ENCODE measurements around the gene VAX1.
"Not testable (repeated sequence)": the region's sequence is repeated elsewhere in the genome, so short reads cannot be mapped to it uniquely, and the experiment has no call there.

The VAX1 gene

DNA sequence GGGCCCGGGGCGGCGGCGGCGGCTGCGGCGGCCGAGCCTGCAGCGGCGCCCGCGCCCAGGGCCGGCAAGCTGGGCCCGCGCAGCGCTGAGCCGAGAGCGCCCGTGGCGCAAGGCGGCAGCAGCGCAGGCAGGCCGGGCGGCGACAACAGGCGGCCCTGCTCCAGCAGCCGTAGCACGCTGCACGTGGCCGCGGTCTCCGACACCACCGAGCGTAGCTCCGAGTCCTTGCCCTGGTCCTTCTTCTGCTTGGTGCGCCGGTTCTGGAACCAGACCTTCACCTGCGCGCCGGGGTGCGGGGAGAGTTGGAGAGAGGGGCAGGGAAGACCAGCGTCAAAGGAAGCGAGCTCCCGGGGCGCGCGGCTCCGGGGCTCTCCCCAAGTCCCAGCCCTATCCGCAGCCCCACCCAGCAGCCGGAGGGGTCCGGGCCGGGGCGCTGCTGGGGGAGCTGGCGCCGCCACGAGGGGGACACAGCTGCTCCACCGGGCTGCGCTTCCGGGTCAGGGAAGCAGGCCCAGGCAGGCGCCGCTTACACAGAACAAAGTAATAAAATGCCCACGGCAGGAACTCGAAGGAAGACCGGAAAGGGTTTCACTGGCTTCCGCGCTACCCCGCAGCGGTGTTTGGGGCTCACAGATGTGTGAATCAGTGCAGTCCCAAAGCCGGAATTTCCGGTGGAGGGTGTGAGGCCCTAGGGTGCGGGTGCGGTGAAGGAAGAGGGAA is 3.6 kb downstream of the VAX1 start:
- DNase-seq = peak; percentile 36

DNA sequence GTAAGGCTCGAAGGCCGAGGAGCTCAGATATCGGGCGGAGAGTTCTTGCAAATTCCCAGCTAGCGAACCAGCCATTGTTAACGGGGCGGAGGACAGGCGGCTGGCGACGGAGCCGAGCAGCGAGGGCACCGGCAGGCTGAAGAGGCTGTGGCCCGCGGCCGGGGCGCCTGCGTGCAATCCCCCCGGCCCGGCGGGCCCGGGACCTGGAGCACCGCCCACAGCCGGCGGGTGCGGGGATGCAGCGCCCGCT is 4.1 kb downstream of the VAX1 start:
- DNase-seq = peak; percentile 28

DNA sequence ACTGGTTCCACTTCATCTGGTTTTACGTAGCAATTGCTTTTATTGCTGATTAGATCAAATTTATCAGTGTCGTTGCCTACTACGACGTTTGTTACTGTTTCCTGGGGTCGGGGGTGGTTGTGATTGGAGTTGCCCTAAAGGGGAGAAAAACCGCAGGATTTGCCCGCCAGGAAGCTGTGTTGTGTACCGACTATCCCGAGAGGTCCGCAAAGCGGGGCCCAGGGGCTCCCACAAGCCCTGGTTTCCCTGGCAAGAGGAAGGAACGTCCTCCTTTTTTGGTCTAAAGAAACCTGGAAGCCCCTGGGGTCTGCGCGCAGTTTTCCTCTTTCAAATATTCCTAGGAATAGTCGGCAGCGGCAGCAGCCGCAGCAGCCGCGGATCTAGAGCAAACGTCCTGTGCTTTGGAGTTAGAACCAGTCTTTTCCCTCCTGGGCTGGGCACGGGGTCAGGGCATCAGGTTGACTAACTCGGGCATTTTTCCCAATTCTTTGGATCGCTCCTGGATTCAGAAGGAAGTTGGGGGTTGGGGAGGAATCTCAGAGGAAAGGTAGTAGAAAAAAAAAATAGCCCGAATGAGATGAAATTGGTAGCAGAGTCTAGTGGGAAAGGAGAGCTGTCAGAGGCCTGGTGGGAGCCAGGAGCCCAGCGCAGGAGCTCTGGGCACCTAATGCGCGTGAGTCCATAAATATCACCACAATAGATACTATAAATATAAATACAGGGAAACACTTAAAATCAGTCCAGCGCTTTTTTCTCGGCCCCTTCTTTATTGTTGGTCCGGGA is 4.6 kb downstream of the VAX1 start:
- peak; percentile 14 for DNase-seq

DNA sequence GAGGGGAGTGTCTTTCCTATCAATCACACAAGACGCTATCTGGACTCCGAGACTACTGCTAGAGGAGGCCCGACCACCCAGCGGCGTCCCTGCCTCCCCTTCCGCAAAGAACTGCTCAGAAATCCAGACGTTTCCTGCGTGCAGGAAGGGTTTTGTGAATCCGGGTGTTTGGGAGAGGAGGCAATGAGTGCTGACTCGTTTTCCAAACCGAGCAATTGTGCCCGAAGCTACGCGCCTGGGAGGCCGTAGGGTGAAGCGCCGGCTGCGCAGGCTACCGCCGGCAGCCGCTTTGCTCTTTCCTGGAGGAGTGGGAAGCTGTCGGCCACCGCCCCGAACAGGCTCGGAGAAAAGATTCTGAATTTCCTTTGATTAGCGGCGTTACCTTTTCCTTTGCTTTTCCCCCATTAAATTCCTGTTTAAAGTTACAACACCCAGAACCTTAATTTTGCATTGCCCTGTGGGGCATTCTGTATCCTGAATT is 5.3 kb downstream of the VAX1 start:
- DNase-seq = peak; percentile 34

DNA sequence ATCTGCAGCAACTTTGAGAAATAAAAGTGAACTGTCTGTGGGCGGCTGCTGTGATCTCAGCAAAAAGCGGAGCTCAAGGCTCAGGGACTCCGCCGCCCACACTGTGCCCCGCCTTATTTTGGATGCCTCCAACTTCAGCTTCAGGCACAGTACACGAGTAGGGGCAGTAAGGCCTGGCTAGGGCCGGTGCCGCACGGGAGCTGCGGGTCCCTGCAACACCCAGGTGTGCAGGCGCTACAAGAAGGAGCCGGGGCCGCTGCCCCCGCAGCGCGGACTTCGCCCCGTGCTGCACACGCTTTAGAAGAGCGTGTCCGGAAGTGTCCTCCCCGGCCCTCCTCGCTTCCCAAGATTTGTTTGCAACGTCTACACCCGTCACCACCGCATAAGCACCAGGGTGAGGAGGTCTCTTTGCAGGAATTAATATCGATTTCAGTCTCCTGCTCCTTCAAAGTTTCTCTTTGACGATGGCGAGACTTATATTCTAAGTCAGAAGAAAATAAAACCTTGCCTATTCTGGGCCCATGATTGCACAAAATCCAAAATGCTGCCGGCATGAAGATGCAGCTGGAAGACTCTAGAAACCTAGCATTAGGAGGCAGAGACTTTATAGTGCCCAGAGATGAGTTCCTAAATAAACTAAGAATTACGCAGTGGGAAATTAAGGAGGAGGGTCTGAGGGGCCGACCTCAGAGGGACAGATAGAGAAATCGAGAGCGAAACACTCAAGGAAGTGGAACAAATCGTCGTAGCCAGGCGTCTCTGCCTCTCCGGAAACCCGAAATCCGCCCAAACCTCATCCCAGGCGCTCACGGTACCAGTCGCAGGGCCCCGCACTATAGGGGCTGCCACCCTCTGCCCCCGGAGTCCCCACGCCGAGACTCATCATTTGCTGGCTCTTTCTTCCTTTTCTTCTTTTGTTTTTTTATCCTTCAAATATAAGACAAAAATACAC is 6.4 kb downstream of the VAX1 start:
- no peak for DNase-seq

DNA sequence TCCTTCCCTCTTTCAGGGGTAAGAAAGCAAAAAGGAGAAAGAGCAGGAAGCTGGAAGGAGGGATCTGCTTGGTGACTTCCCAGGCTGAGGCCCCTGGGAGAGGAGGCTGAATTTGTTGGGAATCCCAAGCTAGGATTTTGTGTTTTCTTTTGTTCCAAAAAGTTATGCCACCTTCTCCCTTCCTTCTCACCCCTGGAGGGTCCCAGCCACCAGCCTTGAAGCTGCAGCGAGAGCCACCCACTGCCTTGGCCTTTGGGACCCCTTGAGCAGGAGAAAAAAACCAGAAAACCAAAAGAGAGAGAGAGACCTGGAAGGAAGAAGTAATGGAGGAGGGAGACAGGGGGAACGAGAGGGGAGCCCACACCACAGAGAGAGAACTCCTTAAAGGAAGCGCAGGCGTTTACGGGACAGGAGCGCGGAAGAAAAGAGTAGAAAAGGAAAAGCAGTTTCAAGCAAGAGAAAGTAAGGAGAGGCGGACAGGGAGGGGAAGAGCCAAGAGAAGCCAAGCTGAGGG is 7.2 kb downstream of the VAX1 start:
- DNase-seq = no peak

DNA sequence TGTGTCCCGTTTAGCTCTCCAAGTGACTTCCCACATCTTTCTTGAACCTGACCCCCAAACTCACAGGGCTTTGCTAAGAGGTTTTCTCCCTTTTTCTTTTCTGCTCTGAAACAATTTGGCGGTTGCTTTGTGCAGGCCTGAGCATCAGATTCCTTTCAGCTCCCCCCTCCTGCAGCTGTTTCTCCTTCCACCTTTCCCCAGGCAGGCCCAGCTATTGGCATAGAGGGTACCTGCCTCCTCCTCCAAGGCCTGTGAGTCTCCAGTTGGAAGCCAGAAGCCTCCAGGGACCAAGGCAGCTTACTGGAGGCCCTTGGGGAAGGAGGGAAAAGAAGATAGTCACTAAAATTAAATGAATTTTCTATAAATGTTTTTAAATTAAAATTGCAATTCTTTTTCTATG is 7.7 kb downstream of the VAX1 start:
- no peak for DNase-seq

DNA sequence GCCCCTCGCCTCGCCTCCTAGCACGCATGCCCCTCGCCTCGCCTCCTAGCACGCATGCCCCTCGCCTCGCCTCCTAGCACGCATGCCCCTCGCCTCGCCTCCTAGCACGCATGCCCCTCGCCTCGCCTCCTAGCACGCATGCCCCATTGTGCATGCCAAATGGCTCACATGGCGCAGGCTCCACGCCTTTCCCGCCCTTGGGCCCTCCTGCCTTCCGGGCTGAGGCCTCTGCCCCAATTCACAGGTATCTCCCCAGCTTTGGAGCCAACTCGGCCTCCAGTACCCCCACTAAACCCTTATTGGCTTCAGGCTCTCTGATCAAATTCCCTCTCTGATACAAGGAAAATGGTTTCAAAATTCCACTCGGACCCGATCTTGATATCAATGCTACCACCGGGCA is 11.4 kb downstream of the VAX1 start:
- not testable (repeated sequence) for DNase-seq

DNA sequence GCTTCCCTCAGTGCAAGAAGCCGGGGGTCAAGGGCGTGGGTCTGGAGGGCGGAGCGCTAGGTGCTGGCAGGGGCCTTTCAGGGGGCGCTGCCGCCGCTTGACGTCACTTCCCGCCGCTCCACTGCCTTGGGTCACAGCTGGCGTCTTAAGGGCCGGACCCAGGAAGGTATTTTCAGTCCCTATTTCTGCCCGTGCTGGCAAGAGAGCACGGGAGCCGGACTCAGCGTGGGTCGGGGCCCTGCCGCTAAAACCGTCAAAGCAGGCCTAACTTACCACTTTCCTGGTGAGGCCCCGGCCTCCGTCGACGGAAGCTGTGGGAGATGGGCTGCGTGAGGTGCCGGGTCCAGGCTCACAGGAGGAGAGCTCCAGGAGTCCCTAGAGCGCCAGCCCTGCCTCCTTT is 12.0 kb downstream of the VAX1 start:
- DNase-seq = no peak

DNA sequence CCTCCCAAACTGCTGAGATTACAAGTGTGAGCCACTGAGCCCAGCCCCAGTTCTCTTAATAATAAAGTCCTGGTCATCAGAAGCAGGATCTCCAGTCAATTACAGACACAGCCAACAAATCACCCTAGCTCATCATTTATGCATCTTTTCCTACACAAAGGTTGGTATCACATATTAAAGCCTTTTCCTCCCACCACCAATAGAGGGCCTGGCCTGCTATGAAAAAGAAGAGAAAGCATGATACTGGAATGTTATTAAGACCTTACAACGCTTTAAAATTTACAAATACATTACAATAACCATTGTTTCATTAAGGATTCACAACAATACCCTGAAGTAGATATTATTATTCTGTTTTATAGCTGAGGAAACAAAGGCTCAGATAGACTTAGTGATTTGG is 25.9 kb downstream of the VAX1 start:
- peak; percentile 4 for DNase-seq

DNA sequence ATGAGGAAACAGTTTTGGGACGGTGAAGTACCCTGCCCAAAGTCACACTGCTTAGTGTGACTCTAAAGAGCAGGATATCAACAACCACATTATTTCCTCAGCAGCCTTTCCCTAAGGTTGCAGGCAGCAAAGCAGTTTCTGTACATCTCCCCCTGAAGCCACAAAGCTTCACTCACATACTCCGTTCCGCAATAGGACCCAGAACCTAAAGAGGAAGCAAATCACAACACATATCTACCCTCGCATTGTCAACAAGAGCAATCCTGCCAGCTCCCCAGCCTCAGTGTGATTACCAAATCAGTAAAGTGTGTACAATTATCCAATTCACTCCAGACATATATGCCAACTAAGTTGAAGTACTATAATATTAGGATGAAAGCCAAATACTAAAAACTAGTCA is 30.8 kb downstream of the VAX1 start:
- DNase-seq = no peak

DNA sequence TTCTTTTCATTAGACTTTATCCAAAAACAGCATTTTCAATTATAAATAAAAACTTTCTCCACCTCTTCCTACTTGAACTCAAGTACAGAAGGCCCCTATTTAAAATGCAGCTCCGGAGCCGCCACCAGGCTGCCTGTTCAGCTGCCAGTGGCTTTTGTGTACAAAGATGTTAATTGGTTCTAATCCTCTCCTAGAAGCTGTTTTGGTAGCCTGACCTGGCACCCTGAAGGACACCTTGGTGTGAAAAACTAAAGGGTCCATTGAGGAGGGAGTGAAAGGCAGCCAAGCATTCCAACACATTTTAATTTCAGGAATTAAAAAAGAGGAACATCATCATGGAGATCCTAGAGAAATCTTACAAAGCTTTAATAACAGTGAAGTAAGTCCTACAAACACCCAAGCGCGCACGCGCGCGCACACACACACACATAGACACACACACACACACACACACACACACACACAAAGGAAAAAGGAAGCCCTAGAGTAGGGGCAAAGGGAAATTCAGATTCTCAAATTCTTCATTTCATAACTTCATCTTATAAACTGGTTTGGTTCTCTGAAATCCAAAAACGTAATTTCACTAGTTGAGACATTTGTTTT is 41.4 kb downstream of the VAX1 start:
- DNase-seq = peak; percentile 77

DNA sequence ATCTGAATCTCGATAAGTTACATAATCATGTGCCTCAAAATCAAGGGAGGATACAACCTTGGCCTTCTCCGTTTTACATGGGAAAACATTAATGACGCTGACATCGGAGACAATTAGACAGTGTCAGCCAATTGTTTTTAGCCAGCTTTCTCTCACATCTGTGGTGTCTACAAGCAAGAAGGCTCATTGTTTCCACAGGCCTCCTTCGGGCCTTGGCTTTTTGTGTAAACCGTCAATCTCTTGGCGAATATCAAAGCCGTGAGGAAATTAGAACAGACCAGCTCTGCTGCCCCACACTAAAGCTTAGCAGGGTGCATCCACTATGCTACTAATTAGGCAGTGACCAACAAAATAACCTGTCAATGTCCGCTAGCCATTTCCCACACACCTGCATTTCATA is 43.2 kb downstream of the VAX1 start:
- peak; percentile 1 for DNase-seq

DNA sequence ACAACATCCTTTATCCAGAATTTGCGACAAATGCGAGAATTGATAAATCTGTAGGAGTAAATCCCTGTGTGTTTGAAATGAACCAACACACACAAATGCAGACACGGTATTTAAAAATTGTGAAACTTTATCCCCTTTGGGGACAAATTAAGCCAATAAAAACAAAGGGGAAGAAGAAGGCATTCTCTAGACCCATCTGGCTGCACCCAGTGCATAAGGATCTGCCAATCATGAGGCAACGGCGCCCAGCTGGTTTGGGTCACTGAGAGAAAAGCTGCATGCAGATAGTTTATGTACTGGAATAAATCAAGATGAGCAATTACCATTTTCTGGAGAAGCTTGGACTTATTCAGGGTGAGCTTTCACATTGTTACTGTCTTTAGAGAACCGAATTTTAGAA is 45.7 kb downstream of the VAX1 start:
- DNase-seq = peak; percentile 40

DNA sequence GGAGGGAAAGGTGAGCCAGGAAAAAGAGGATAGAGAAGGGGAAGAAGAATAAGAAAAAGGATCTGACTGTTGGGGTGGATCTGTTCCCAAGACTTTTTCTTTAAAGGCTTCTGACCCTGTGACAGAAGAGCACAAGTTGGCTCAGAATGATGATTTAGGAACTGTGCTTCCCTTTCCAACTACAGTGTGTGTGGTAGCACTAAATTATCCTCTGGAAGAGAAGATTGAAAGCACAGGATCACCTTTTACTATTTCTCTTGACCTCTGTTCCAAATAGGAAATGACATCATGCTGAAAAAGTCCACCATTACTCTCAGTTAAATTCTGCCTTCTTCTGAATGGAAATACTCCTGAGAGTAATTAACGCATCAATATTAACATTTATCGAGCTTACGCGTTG is 47.2 kb downstream of the VAX1 start:
- DNase-seq = no peak

DNA sequence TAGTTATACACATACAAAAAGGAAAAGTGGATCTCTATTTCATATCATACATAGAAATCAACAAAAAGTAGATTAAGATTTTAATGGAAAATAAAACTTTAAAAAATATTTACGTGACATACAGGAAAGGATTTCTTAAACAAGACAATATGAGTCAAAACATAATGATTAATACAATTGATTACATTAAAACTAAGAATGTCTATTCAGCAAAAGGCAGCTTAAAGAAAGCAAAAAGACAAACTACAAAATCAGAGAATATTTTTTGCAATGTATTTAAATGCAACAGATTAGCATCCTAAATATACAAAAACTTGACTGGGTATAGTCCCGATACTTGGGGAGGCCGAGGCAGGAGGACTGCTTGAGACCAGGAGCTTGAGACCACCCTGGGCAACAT is 50.5 kb downstream of the VAX1 start:
- DNase-seq = no peak

DNA sequence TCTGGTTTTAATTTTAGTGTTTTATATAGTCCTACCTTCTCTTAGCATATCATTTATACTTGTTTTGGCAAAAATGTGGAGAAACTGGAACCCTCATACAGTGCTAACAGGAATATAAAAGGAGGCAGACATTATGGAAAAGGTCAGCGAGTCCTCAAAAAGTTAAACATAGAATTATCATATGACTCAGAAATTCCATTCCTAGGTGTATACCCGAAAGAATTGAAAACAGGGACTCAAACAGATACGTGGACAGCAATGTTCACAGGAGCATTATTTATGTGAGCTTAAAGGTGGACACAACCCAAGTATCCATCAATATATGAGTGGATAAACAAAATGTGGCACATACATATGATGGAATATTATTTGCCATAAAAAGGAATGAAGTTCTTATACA is 51.5 kb downstream of the VAX1 start:
- DNase-seq = no peak

DNA sequence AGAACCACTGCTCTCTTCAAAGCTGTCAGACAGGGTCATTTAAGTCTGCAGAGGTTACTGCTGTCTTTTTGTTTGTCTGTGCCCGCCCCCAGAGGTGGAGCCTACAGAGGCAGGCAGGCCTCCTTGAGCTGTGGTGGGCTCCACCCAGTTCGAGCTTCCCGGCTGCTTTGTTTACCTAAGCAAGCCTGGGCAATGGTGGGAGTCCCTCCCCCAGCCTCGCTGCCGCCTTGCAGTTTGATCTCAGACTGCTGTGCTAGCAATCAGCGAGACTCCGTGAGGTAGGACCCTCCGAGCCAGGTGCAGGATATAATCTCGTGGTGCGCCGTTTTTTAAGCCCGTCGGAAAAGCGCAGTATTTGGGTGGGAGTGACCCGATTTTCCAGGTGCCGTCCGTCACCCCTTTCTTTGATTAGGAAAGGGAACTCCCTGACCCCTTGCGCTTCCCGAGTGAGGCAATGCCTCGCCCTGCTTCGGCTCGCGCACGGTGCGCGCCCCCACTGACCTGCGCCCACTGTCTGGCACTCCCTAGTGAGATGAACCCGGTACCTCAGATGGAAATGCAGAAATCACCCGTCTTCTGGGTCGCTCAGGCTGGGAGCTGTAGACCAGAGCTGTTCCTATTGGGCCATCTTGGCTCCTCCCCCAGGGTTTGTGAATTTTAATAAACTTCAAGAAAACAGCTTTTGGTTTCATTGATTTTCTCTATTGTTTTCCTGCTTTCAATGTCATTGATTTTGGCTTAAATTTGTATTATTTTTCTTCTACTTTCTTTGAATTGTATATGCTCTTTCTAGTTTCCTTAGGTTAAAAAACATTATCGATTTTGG is 53.4 kb downstream of the VAX1 start:
- DNase-seq = not testable (repeated sequence)
